ENCODE results near the gene NR1D2. TPM values are rescaled to one million over a fixed set of nuclear protein-coding genes. Genes with fewer than 3 reads are reported as not detected.

NR1D2 gene
- total and polyA plus RNA-seq, 11 donors: 5.6 to 62.1 (median 27.4) TPM

DNA sequence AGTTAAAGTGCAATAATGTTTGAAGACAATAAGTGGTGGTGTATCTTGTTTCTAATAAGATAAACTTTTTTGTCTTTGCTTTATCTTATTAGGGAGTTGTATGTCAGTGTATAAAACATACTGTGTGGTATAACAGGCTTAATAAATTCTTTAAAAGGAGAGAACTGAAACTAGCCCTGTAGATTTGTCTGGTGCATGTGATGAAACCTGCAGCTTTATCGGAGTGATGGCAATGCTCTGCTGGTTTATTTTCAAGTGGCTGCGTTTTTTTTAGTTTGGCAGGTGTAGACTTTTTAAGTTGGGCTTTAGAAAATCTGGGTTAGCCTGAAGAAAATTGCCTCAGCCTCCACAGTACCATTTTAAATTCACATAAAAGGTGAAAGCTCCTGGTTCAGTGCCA, 25.5 kb upstream of the NR1D2 start:
- no peaks in the 10 kb centered on the region for H3K9me3 ChIP-seq
- H3K27ac ChIP-seq: no peak overlapping the region
- no peaks in the 10 kb centered on the region for H3K27me3 ChIP-seq
- no peak for ATAC-seq
- intact Hi-C loops (cut with DNase I): loop anchor here in 1 of 10 donors (2.0 kb wide), 1 partner anchor 25 kb away; the partner anchor contains the start of gene NR1D2
- no peak for DNase-seq
- 38 to 61% (median 49%) methylated on average over 2 of the region's 2 CpGs for WGBS, 4 donors
- peak overlapping the region in 1 of 12 donors; percentile 15 for H3K4me3 ChIP-seq
- H3K4me1 ChIP-seq: peaks cover 7 to 46% (median 23%) of the 10 kb centered on the region in 12 donors
- peaks cover 0 to 51% (median 43%) of the 10 kb centered on the region in 9 donors for H3K36me3 ChIP-seq
- TF ChIP-seq, protein P1, sequence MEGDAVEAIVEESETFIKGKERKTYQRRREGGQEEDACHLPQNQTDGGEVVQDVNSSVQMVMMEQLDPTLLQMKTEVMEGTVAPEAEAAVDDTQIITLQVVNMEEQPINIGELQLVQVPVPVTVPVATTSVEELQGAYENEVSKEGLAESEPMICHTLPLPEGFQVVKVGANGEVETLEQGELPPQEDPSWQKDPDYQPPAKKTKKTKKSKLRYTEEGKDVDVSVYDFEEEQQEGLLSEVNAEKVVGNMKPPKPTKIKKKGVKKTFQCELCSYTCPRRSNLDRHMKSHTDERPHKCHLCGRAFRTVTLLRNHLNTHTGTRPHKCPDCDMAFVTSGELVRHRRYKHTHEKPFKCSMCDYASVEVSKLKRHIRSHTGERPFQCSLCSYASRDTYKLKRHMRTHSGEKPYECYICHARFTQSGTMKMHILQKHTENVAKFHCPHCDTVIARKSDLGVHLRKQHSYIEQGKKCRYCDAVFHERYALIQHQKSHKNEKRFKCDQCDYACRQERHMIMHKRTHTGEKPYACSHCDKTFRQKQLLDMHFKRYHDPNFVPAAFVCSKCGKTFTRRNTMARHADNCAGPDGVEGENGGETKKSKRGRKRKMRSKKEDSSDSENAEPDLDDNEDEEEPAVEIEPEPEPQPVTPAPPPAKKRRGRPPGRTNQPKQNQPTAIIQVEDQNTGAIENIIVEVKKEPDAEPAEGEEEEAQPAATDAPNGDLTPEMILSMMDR (IDR thresholded peaks at IDR 0.05): no peak
- TF ChIP-seq POLR2A (IDR thresholded peaks at IDR 0.05): no peak

DNA sequence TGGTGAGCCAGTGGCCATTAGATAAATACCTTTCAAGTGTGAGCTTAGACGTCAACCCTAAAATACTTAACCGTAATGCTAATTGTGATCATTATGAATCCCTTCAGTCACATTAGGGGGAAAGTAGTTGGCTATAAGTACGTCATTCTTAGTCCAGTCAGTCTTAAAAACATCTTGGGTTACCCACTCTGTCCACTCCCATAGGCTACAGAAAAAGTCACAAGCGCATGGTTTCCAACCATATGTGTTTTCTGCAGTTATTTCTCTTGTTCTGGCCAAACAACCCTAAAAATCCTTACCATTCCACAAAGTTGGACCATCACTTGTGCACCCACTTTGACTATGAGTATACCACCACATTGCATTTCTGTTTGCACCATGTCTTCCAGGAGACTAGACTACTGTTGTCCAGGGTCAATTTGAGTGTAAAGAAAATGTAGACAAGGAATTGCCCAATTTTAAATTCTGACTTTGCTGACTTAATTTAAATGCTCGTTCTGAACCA, 24.9 kb upstream of the NR1D2 start:
- no peak for ATAC-seq
- Histone ChIP-seq H3K27me3 (no peaks in the 10 kb centered on the region), H3K9me3 (no peaks in the 10 kb centered on the region), H3K4me1 (peaks cover 7 to 41% (median 22%) of the 10 kb centered on the region in 12 donors), H3K27ac (no peak overlapping the region), H3K36me3 (peaks cover 0 to 51% (median 43%) of the 10 kb centered on the region in 9 donors), H3K4me3 (peak overlapping the region in 1 of 12 donors; percentile 15)
- DNase-seq: no peak
- intact Hi-C loops (cut with DNase I): loop anchor here in 1 of 10 donors (2.0 kb wide), 1 partner anchor 25 kb away; the partner anchor contains the start of gene NR1D2
- WGBS, 4 donors: 82 to 86% (median 85%) methylated on average over 5 of the region's 5 CpGs
- no peak for TF ChIP-seq POLR2A (IDR thresholded peaks at IDR 0.05)
- TF ChIP-seq, protein P1 (IDR thresholded peaks at IDR 0.05): no peak

DNA sequence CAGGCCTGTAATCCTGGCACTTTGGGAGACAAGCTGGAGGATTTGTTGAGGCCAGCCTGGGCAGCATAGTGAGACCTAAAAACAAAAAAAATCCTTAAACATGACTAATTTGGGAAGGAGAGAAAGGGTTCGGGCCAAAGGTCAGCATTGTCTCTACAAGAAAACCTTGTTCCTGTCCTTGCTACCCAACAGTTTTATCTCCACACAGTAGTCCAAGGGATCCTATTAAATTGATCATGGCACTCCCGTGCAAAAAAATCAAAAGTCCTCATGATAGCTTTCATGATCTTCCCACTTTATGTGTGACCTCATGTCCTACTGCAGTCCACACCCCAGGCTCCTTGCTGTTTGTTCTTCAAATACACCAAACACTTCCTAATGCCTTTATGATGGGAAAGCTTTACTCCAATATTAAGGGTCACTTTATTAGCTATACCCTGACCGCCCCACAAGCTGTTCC, 24.0 kb upstream of the NR1D2 start:
- Histone ChIP-seq H3K36me3 (peaks cover 0 to 51% (median 43%) of the 10 kb centered on the region in 9 donors), H3K27me3 (no peaks in the 10 kb centered on the region), H3K27ac (no peak overlapping the region), H3K9me3 (no peaks in the 10 kb centered on the region), H3K4me3 (no peak overlapping the region), H3K4me1 (peaks cover 7 to 32% (median 17%) of the 10 kb centered on the region in 12 donors)
- DNase-seq (no peak), ATAC-seq (no peak)
- WGBS, 4 donors: 91 to 96% (median 93%) methylated on average over 3 of the region's 3 CpGs
- intact Hi-C loops (cut with DNase I): loop anchor here in 1 of 10 donors (2.0 kb wide), 1 partner anchor 24 kb away; the partner anchor contains the start of gene NR1D2
- TF ChIP-seq POLR2A (IDR thresholded peaks at IDR 0.05): no peak
- TF ChIP-seq, protein P1 (IDR thresholded peaks at IDR 0.05): no peak

DNA sequence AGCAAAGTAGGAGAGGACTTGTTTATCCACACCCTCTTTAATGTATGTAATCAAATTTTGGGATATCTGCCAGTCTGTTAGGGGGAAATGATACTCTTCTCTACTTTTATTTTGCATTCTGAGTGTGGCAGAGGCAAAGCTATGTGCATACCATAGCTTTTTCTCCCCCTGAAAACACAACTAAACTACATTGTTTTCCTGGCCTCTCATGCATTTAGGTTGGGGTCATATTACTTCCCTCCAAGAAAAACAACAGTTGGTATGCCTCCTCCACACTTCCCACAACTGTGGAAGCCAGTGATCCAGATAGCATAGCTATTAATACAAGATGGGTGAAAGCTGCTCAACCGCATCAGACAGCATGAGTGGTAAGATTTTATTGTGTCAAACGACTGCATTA, 21.3 kb upstream of the NR1D2 start:
- Histone ChIP-seq H3K27me3 (no peaks in the 10 kb centered on the region), H3K36me3 (peaks cover 0 to 41% (median 32%) of the 10 kb centered on the region in 9 donors), H3K27ac (no peak overlapping the region), H3K4me1 (peaks cover 0 to 19% (median 7%) of the 10 kb centered on the region in 12 donors), H3K4me3 (no peak overlapping the region), H3K9me3 (no peaks in the 10 kb centered on the region)
- ATAC-seq (no peak), DNase-seq (no peak)
- WGBS, 4 donors: 68 to 80% (median 73%) methylated on average over 2 of the region's 2 CpGs
- intact Hi-C loops (cut with DNase I): no loop called here
- no peak for TF ChIP-seq POLR2A (IDR thresholded peaks at IDR 0.05)
- TF ChIP-seq, protein P1 (IDR thresholded peaks at IDR 0.05): no peak
